Gastroesophageal sphincter (tissue), 4 donors: ENCODE data around the gene SNUPN. TPM values are rescaled to one million over a fixed set of nuclear protein-coding genes. Genes with fewer than 3 reads are reported as not detected.
A peak's percentile ranks its signal among the peaks of the same experiment; 100 is the strongest.

Experiments used
- ATAC-seq: fragments of 150-250 bp; one replicate; pipeline ENCODE4 v1.9.1; 2016; ENCODE audit warnings: mild to moderate bottlenecking, moderate library complexity
- H3K27ac ChIP-seq, 4 donors: fragments of 200-600 bp; sonication (generic) in 3 of 4; 1 replicate in 3 of 4; 2 replicates in 1 of 4; pipeline ENCODE4 v1.5.1; 2016 to 2019
- H3K27me3 ChIP-seq: fragments of 200-600 bp; sonication (generic); one replicate; pipeline ENCODE4 v1.5.1; 2019
- H3K36me3 ChIP-seq, 2 donors: fragments of 200-600 bp; sonication (generic); one replicate each; pipeline ENCODE4 v1.5.1; 2019; ENCODE audit warnings: control low read depth in 1 of 2
- H3K4me1 ChIP-seq, 3 donors: fragments of 200-600 bp; sonication (generic); 1 replicate in 2 of 3; 2 replicates in 1 of 3; pipeline ENCODE4 v1.5.1; 2016 to 2019; ENCODE audit warnings: control low read depth in 2 of 3
- H3K4me3 ChIP-seq, 2 donors: fragments of 200-600 bp; sonication (generic); one replicate each; pipeline ENCODE4 v1.5.1; 2019; ENCODE audit warnings: mild to moderate bottlenecking in 1 of 2, moderate library complexity in 1 of 2
- H3K9me3 ChIP-seq, 3 donors: fragments of 200-600 bp; sonication (generic); one replicate each; pipeline ENCODE4 v1.5.1; 2017 to 2019; ENCODE audit warnings: control low read depth in 2 of 3
- EP300 ChIP-seq: sonication (generic); formaldehyde crosslinking; IDR thresholded peaks from one replicate; pipeline ENCODE4 v1.6.1; 2017; ENCODE audit warnings: antibody characterized with exemption, mild to moderate bottlenecking
- POLR2A ChIP-seq, 2 donors: fragments of 450-650 bp; IDR thresholded peaks; one replicate each; pipeline ENCODE4 v1.6.1; 2017; ENCODE audit warnings: antibody characterized with exemption in 2 of 2, mild to moderate bottlenecking in 2 of 2, moderate library complexity in 1 of 2
- POLR2AphosphoS5 ChIP-seq: sonication (generic); formaldehyde crosslinking; IDR thresholded peaks from one replicate; pipeline ENCODE4 v1.6.1; 2017; ENCODE audit warnings: antibody characterized with exemption
- WGBS, 2 donors: methylation state at CpG; one replicate each; pipeline ENCODE4 v1.1.5; 2018; ENCODE audit warnings: low coverage in 1 of 2; 5-methylcytosine and 5-hydroxymethylcytosine counted together
- total RNA-seq, 4 donors: library from RNA; depleted of rRNA; stranded (reverse); fragments of >200 nt; gene quantifications; one replicate each; pipeline ENCODE4 v1.1.0, GENCODE V29; 2016
- TF ChIP-seq, protein P1 (sequence below), 4 experiments: fragments of 200-600 bp in 2 of 4; fragments of 450-650 bp in 2 of 4; sonication (generic) in 1 of 4; IDR thresholded peaks; one replicate each; pipeline ENCODE4 v1.5.1; 2017 to 2019; ENCODE audit warnings: antibody characterized with exemption in 4 of 4, mild to moderate bottlenecking in 2 of 4, moderate library complexity in 2 of 4

SNUPN gene
- total RNA-seq, 4 donors from 2014 or later, result 18.6 to 27.3 (median 21.0) TPM

DNA sequence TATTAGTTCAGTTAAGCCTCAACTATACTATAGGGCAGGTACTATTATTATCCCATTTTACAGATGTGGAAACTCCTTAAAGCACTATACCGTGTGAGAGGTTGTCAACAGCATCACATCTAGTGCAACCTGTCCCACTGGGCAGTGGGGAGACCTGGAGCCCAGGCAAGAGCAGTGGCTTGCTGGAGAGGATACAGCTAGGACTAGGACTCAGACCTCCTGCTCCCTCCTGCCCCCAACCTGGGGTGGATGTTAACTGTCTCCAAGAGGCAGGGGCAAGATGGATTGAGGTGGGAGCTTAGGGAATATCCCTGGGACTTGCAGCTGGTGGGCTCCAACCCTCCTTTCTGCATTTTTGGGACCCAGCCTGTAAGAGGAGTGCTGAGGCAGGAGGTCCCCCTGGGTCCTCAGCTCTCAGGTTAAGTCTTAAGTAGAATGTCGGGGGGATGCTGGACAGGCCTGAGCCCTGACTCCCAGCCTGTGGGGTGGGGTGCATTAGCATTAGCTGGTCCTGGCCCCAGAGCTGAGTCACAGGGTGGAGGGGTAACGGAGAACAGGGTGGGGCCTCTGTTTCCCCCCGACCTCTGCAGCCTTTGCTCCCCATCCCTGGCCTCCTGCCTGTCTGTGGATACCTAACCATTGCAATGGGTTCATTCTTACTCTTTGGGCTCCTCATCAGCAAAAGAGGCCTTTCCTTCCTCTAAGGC is 28.8 kb upstream of the SNUPN start:
- no peak for ATAC-seq
- Histone ChIP-seq H3K36me3 (peaks cover 0 to 62% of the 10 kb centered on the region in 2 donors), H3K4me1 (peaks cover 0 to 95% (median 66%) of the 10 kb centered on the region in 3 donors), H3K4me3 (no peak overlapping the region), H3K27ac (peak overlapping the region in 2 of 4 donors; percentile 24 to 40), H3K27me3 (no peaks in the 10 kb centered on the region), H3K9me3 (no peaks in the 10 kb centered on the region)
- 50 to 52% methylated on average over 1 to 3 of the region's 4 CpGs for WGBS, 2 donors
- TF ChIP-seq, protein P1, sequence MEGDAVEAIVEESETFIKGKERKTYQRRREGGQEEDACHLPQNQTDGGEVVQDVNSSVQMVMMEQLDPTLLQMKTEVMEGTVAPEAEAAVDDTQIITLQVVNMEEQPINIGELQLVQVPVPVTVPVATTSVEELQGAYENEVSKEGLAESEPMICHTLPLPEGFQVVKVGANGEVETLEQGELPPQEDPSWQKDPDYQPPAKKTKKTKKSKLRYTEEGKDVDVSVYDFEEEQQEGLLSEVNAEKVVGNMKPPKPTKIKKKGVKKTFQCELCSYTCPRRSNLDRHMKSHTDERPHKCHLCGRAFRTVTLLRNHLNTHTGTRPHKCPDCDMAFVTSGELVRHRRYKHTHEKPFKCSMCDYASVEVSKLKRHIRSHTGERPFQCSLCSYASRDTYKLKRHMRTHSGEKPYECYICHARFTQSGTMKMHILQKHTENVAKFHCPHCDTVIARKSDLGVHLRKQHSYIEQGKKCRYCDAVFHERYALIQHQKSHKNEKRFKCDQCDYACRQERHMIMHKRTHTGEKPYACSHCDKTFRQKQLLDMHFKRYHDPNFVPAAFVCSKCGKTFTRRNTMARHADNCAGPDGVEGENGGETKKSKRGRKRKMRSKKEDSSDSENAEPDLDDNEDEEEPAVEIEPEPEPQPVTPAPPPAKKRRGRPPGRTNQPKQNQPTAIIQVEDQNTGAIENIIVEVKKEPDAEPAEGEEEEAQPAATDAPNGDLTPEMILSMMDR (IDR thresholded peaks at IDR 0.05), result no peak
- no peak for TF ChIP-seq EP300
- no peak for TF ChIP-seq POLR2A (IDR thresholded peaks at IDR 0.05)
- no peak for TF ChIP-seq POLR2AphosphoS5

- H3K9me3 ChIP-seq, result no peaks in the 10 kb centered on the region
- 86% methylated on average over 4 of the region's 16 CpGs; no CpG with 5 or more reads in 1 of the 2 donors for WGBS, 2 donors
- H3K27me3 ChIP-seq, result no peaks in the 10 kb centered on the region
- peak overlapping the region in 3 of 4 donors; percentile 54 to 95 (median 57) for H3K27ac ChIP-seq
- TF ChIP-seq POLR2A (IDR thresholded peaks at IDR 0.05), result no peak
- no peak for TF ChIP-seq EP300
- TF ChIP-seq POLR2AphosphoS5, result no peak
- TF ChIP-seq, protein P1 (IDR thresholded peaks at IDR 0.05), result no peak
- ATAC-seq, result no peak
- H3K4me1 ChIP-seq, result peaks cover 0 to 95% (median 59%) of the 10 kb centered on the region in 3 donors
- H3K4me3 ChIP-seq, result peak overlapping the region in 1 of 2 donors; percentile 86
- peaks cover 0 to 53% of the 10 kb centered on the region in 2 donors for H3K36me3 ChIP-seq
Measured at GRCh38 chr15:75653347-75653913, 27.9 kb upstream of the SNUPN start.

GRCh38 chr15:75651810-75652543 is 26.5 kb upstream of the SNUPN start:
- Histone ChIP-seq H3K36me3 (peaks cover 0 to 38% of the 10 kb centered on the region in 2 donors), H3K9me3 (no peaks in the 10 kb centered on the region), H3K4me1 (peaks cover 0 to 84% (median 59%) of the 10 kb centered on the region in 3 donors), H3K4me3 (peak overlapping the region; percentile 4 to 86), H3K27ac (peak overlapping the region in 3 of 4 donors; percentile 54 to 95 (median 65)), H3K27me3 (no peaks in the 10 kb centered on the region)
- no peak for ATAC-seq
- WGBS, 2 donors, result no CpG with 5 or more reads among the region's 2 CpGs
- TF ChIP-seq, protein P1 (IDR thresholded peaks at IDR 0.05), result no peak
- TF ChIP-seq POLR2AphosphoS5 (no peak), EP300 (no peak), POLR2A (IDR thresholded peaks at IDR 0.05) (no peak)

GRCh38 chr15:75650908-75651809 is 25.6 kb upstream of the SNUPN start:
- Histone ChIP-seq H3K9me3 (no peaks in the 10 kb centered on the region), H3K27me3 (no peaks in the 10 kb centered on the region), H3K36me3 (peaks cover 0 to 30% of the 10 kb centered on the region in 2 donors), H3K4me1 (peaks cover 2 to 86% (median 66%) of the 10 kb centered on the region in 3 donors), H3K27ac (peak overlapping the region in 3 of 4 donors; percentile 65 to 97 (median 95)), H3K4me3 (peak overlapping the region; percentile 3 to 86)
- ATAC-seq, result no peak
- TF ChIP-seq EP300 (no peak), POLR2AphosphoS5 (no peak)
- TF ChIP-seq, protein P1 (IDR thresholded peaks at IDR 0.05), result no peak
- 31 to 49% methylated on average over 2 to 3 of the region's 9 CpGs for WGBS, 2 donors
